GM13977 (cell line): ENCODE results near the gene SSUH2.

Source experiments
- DNase-seq: peaks from one replicate; pipeline ENCODE4 v3.0.0; 2012; ENCODE audit warnings: low spot score
- CTCF ChIP-seq: IDR thresholded peaks from 2 replicates; pipeline ENCODE4 v1.5.1; 2012; ENCODE audit warnings: mild to moderate bottlenecking, control low read depth; ENCODE audit not compliant: insufficient read depth; ENCODE audit errors: extremely low read depth, missing control alignments
- in situ Hi-C: fragments of 300-500 bp; cut with MboI; formaldehyde crosslinking; loops from one replicate; pipeline ENCODE4 v1.12.0; 2022; ENCODE audit warnings: low sequenced_read_pairs, low pct_unique_long_range_greater_than_20kb, mixed read lengths, inconsistent platforms; ENCODE audit not compliant: unreplicated experiment

The SSUH2 gene

GRCh38 chr3:8649757-8650156 is 5.2 kb upstream of the SSUH2 start:
- DNase-seq: no peak
- no peak for TF ChIP-seq CTCF
- in situ Hi-C loops: no loop called here

GRCh38 chr3:8648909-8649741 is 4.5 kb upstream of the SSUH2 start:
- no peak for DNase-seq
- no peak for TF ChIP-seq CTCF
- in situ Hi-C loops: no loop called here

- TF ChIP-seq CTCF: no peak
- in situ Hi-C loops: no loop called here
- DNase-seq: no peak
Measured at GRCh38 chr3:8647137-8647985, 2.8 kb upstream of the SSUH2 start.

GRCh38 chr3:8646313-8646938 is 1.8 kb upstream of the SSUH2 start:
- no peak for DNase-seq
- in situ Hi-C loops: no loop called here
- TF ChIP-seq CTCF: no peak

GRCh38 chr3:8645712-8646111 is 1.1 kb upstream of the SSUH2 start:
- TF ChIP-seq CTCF: no peak
- in situ Hi-C loops: no loop called here
- DNase-seq: no peak

- DNase-seq: no peak
- TF ChIP-seq CTCF: no peak
- in situ Hi-C loops: no loop called here
Measured at GRCh38 chr3:8643693-8644365, 769 bp downstream of the SSUH2 start.
